Eye (tissue), 1 donor: ENCODE measurements around the gene DCX.
"Not testable (repeated sequence)": the region's sequence is repeated elsewhere in the genome, so short reads cannot be mapped to it uniquely, and the experiment has no call there.

Experiments
- DNase-seq: peaks from one replicate; pipeline ENCODE4 v3.0.0-alpha.2; 2015

The DCX gene

GRCh38 chrX:111365770-111366325 is 46.1 kb downstream of the DCX start:
- DNase-seq: no peak

GRCh38 chrX:111363741-111364140 is 48.3 kb downstream of the DCX start:
- DNase-seq: no peak

- DNase-seq: no peak
Measured at GRCh38 chrX:111361751-111362150, 50.2 kb downstream of the DCX start.

DNA sequence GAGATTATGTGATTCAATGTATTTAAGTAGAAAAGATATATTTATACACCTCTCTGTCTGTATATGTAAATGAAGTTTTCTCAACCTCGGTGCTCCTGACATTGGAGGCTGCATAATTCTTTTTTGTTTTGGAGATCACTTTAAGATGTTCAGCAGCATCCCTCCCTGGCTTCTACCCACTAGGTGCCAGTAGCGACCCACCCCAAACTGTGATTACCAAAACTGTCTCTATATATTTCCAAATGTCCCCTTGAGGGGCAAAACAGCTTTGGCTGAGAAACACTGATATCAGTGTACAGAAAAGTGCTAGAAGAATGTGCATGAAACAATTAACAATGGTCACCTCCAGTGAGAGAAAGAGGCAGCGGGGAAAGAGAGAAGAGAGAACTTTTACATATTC is 51.2 kb downstream of the DCX start:
- peak; percentile 18 for DNase-seq

- DNase-seq: no peak
Measured at GRCh38 chrX:111355523-111356115, 56.4 kb downstream of the DCX start.

GRCh38 chrX:111354496-111354895 is 57.5 kb downstream of the DCX start:
- DNase-seq: no peak

DNA sequence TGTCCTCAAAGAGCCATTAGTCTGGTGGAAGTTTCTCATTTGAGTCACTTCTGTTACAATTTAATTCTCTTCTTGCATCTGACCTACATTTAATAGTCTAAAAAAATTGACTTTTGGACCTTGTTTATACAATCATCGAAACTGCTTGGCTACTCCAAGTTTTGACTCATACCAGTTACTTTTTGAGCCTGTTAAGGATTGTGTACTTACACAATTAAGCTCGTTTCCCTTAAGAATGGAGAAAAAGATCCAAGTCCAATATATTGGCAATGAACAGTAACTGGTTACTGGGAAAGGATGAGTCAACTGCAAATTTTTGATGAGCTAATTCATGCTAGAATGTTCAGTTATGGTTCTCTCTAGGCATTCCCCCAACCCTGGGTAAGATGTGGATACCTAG is 58.2 kb downstream of the DCX start:
- no peak for DNase-seq

DNA sequence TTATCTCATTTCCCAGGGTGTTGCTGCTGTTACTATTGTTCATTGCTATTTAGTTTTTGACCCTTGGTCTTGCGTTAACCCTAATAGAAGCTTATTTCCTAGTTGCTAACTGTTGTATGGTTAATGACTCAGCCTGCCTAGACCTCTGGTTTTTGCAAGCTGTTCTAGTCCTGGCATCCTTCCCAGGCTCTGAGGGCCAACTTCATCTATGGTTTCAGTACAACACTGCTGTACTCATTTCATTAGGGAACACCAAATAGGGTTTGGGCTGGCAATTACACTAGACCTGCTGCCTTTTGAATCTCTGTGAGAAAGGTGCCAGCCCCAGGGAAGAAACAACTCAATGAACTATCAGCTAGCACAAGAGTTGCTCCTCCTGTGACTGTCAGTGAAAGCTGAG is 59.6 kb downstream of the DCX start:
- no peak for DNase-seq

DNA sequence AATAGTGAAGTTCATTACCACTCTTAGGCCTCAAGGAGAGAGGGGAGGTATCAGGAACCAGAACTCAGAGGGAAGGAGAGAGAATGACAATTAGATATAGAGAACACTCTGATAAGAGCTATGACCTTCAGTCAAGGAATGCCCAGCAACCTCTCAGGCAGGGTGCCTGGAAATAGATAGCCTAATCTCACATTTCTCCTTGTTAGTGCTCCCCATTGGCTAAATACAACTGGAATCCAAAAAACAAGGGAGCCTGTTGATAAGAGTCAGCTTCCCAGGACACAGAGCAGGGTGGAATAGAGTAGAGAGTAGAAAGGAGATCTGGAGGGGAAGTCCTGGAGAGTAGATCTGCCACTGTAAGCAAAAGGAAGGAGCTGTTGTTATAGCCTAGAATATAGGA is 62.1 kb downstream of the DCX start:
- DNase-seq: no peak

- DNase-seq: peak; percentile 29
Measured at GRCh38 chrX:111349101-111349500, 62.9 kb downstream of the DCX start.

GRCh38 chrX:111348429-111348828 is 63.6 kb downstream of the DCX start:
- DNase-seq: peak; percentile 53

- not testable (repeated sequence) for DNase-seq
Measured at GRCh38 chrX:111346150-111346549, 65.8 kb downstream of the DCX start.

- no peak for DNase-seq
Measured at GRCh38 chrX:111340054-111340453, 71.9 kb downstream of the DCX start.

GRCh38 chrX:111339212-111339611 is 72.8 kb downstream of the DCX start:
- DNase-seq: no peak

DNA sequence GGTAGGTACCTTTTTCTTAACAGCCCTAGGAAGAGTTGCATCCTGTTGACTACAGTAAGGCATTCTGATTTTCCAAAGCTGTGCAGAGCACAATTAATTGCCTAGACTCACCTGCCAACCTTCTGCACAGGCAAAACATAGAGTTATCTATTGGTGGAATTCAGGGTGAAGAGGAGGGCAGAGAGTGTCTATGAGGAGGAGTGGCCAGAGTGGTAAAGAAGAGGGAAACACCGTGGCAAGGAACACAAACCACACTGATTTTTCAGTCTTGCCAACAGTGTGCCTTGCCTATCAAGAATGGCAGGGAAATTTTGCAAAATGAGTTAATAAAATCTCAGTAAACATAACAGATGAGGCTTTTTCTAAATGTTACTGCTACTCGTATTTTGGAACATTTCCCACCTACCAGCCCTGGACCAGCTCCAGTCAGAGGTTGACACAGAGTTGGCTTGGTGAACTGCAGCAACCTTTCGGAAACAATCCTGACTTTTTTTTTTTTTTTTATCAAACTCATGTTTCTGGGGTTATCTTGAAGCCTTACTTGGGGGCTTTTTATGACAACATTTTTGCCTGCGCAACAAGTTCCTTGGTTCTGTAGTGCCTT is 73.8 kb downstream of the DCX start:
- no peak for DNase-seq

- no peak for DNase-seq
Measured at GRCh38 chrX:111337067-111337637, 74.8 kb downstream of the DCX start.

DNA sequence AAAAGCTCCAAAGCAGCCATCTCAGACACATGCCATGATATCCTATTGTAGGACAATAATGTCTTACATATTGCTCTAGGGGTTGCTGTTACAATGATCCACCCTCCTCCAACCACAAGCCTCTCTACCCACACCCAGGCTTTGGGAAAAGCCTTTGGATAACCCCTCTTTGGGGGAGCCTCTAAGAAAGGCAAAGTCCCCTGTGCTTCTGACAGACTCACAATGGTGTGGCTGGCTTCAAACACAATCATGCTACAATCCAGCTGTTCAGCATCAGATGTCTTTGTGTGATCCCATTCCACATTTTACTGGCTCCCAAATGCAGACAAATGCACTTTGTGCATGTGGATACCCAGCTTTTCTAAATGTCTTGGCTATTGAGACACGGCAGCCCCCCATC is 75.9 kb downstream of the DCX start:
- no peak for DNase-seq

DNA sequence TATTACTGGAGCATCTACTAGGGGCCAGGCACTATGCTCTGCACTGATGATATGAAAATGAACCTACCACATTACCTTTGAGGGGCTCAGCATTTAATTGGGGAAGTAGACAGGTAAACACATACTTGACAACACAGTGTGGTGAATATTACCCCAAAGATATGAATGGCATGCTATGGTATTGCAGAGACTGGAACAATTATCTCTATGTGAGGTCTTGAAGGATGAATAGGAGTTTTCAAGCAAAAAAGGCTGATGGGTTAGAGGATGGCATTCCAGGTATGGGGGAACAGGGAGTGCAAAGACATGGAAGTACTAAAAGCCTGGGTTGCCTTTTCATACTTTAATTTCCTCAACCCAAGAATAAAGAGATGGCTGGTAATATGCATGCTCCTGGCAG is 82.6 kb downstream of the DCX start:
- DNase-seq: no peak

DNA sequence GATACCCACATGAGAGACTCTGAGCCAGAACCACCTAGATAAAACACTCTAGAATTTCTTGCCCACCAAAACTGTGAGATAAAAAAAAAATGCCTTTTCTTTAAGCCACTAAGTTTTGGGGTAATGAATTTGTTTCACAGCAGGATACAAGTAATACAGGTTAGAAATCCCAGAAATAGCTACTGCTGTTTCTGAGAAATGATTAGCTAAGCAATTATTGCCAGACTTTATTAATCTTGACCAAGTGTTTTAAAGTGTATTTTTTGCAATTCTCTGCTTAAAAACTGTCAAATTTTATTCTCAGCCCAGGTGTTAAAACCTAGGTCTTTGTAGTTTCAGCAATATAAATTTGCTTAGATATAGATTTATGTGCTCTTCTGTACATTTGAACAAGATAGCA is 83.1 kb downstream of the DCX start:
- DNase-seq: no peak

DNA sequence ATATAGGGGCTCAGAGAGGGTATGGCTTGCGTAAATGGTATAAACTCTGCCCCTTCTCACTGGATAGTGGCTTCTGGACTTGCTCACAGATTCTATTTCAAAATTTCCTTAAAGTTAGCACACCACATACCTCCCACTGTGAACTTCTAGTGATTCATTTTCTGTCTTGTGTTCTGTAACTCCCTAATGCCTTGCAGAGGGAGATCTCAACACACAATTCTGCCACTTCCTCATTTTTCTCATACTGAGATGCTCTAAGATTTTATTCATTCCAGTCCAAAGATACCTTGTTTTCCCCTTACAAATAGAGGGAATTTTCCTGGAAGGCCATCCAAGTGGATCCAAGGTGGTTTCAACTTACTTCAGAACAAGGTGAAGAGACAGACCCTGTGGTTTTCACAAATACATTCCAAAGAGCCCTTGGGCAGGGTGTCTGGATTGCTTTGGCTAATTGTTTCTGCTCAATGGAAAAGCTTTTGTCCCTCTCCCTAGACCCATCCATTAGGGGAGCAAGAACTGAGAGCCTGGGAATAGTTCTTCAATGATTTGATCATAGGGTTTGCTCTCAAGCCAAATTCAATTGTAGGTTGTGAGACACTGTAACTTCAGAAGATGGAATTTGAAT is 89.6 kb downstream of the DCX start:
- no peak for DNase-seq

DNA sequence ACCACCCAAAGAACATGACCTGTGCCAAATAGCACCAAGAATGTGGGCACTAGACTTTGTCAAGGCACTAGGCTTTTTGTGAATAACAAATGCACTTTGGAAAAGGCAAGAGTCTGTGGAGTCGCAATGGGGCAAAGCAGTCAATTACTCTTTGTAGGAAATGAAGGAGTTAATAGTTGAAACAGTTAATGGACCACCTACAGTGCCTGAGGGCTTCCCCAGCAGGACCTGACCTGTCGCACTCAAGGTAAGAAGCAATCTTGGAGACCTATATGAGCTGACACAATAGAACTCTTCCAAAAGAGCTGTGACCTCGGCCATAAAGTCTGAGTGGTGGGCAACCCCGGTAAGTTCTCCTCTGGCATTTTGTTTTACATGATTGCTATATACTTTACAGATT is 92.5 kb downstream of the DCX start:
- no peak for DNase-seq

GRCh38 chrX:111318901-111319300 is 93.1 kb downstream of the DCX start:
- DNase-seq: no peak

DNA sequence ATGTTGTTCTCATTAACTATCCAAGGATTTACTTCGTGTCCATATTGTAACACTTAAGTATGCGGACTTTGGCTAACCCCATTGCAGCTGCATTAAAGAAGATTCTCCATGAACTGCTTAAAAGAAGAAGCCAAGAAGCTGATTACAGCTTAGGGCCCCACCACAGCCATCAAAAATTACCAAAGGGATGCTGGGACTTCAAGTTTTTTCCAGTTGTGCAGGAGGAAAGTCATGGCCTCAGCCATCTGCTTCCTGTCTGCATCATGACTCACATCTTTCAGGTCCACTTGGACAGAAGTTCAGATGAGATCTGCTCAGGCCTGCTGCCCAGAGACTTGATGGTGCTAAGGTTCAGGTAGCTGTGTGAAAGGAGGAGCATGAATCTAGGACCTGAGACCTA is 102.9 kb downstream of the DCX start:
- peak; percentile 10 for DNase-seq

- DNase-seq: no peak
Measured at GRCh38 chrX:111308039-111308438, 104.0 kb downstream of the DCX start.
